K562 (cell line): ENCODE measurements around the gene DUS1L. TPM values are rescaled to one million over a fixed set of nuclear protein-coding genes. Genes with fewer than 3 reads are reported as not detected.

ENCODE experiments used
- HEY1 ChIP-seq: fragments of 250-450 bp; sonication (Bioruptor Pico); IDR thresholded peaks from 2 replicates; pipeline ENCODE4 v1.5.0; 2020; ENCODE audit warnings: mild to moderate bottlenecking, moderate library complexity, borderline replicate concordance
- KDM4B ChIP-seq, 2 experiments: fragments of 450-650 bp in 1 of 2; sonication (generic) in 1 of 2; IDR thresholded peaks; 2 replicates each; pipeline ENCODE4 v1.6.1; 2016 to 2017; ENCODE audit warnings: borderline replicate concordance in 2 of 2, antibody characterized with exemption in 1 of 2, low read depth in 1 of 2, mild to moderate bottlenecking in 1 of 2
- MGA ChIP-seq: fragments of 450-650 bp; IDR thresholded peaks from 2 replicates; pipeline ENCODE4 v1.6.1; 2016; ENCODE audit warnings: mild to moderate bottlenecking, moderate library complexity
- MITF ChIP-seq: IDR thresholded peaks from 2 replicates; pipeline ENCODE4 v1.6.1; 2014; ENCODE audit warnings: antibody characterized with exemption
- MXI1 ChIP-seq: IDR thresholded peaks from 2 replicates; pipeline ENCODE4 v1.6.1; 2011; ENCODE audit warnings: low read depth, mild to moderate bottlenecking, improper control_type of control experiment, low read length
- NFXL1 ChIP-seq: fragments of 450-650 bp; formaldehyde crosslinking; IDR thresholded peaks from 2 replicates; pipeline ENCODE4 v1.4.0; 2021; ENCODE audit warnings: mild to moderate bottlenecking
- SMAD2 ChIP-seq: fragments of 150-350 bp; IDR thresholded peaks from 2 replicates; pipeline ENCODE4 v1.6.1; 2014; ENCODE audit warnings: low read depth, mild to moderate bottlenecking, low read length
- TBP ChIP-seq: optimal IDR thresholded peaks from 2 replicates; pipeline ENCODE3; 2011; ENCODE audit warnings: low read depth, low read length, improper control_type of control experiment
- ZHX1 ChIP-seq: fragments of 150-350 bp; conservative IDR thresholded peaks from 2 replicates; pipeline ENCODE4 v1.6.1; 2014; ENCODE audit warnings: low read length
- ZNF77 ChIP-seq: fragments of 250-450 bp; sonication (Bioruptor Pico); IDR thresholded peaks from 2 replicates; pipeline ENCODE4 v1.5.0; 2020
- ZNF785 ChIP-seq: fragments of 250-450 bp; sonication (Bioruptor Pico); IDR thresholded peaks from 2 replicates; pipeline ENCODE4 v1.4.0; 2020; ENCODE audit warnings: mild to moderate bottlenecking
- ZSCAN32 ChIP-seq: fragments of 450-650 bp; formaldehyde crosslinking; IDR thresholded peaks from 2 replicates; pipeline ENCODE4 v1.4.0; 2020; ENCODE audit warnings: mild to moderate bottlenecking, moderate library complexity
- polyA plus RNA-seq, 8 experiments: library from polyadenylated mRNA; depleted of rRNA in 4 of 8; stranded (reverse) in 5 of 8; unstranded in 3 of 8; fragments of >200 nt; fragmentation: Nextera tagmentation in 2 of 8; fragmentation: Illumina TruSeq in 1 of 8; extraction: Ambion mirVana in 2 of 8; extraction: Trizol in 1 of 8; gene quantifications; 2 replicates each; pipeline versions ENCODE4 v1.2.1 to v1.2.3, GENCODE V29; 2011 to 2014; ENCODE audit warnings: inconsistent platforms in 1 of 8, missing spikeins in 1 of 8
- total RNA-seq, 7 experiments: library from RNA; depleted of rRNA in 6 of 7; stranded (reverse); fragments of >200 nt in 6 of 7; fragmentation: Illumina TruSeq in 2 of 7; extraction: Trizol in 2 of 7; gene quantifications; 2 replicates each; pipeline versions ENCODE4 v1.2.1 to v1.2.3, GENCODE V29; 2011 to 2021; ENCODE audit warnings: low replicate concordance in 1 of 7

Gene DUS1L
- total and polyA plus RNA-seq, 9 of the 15 experiments (the other 6 are each of a cell fraction or from before 2014, with no cell fraction given), result 7.8 to 210 (median 83.9) TPM

GRCh38 chr17:82098169-82098938, 32.8 kb upstream of the DUS1L start, which contains the start of gene FASN (continued):
- TF ChIP-seq MITF, result no peak
- peak; percentile 99 for TF ChIP-seq TBP
- TF ChIP-seq ZNF785, result no peak
- no peak for TF ChIP-seq ZHX1
- TF ChIP-seq ZNF77 (CRISPR knock-in tag), result no peak
- no peak for TF ChIP-seq KDM4B (IDR thresholded peaks at IDR 0.05; ENCODE audit: borderline replicate concordance in 2 of 2, low read depth in 1 of 2)
- TF ChIP-seq MGA, result no peak
- peak; percentile 88; the same call in 1 of the 2 replicates for TF ChIP-seq MXI1
- TF ChIP-seq HEY1 (CRISPR knock-in tag), result no peak
- no peak for TF ChIP-seq NFXL1
- TF ChIP-seq ZSCAN32 (CRISPR knock-in tag), result no peak
- no peak for TF ChIP-seq SMAD2
